AG09319 (cell line): ENCODE results near the gene CELF4.

Experiments used
- DNase-seq: peaks from one replicate; pipeline ENCODE4 v3.0.0-alpha.2; 2010; ENCODE audit warnings: low read depth; ENCODE audit errors: extremely low read depth
- TF ChIP-seq, protein P1 (sequence below): IDR thresholded peaks from 2 replicates; pipeline ENCODE4 v1.5.1; 2011; ENCODE audit warnings: low read depth, mild to moderate bottlenecking, inconsistent platforms, low read length, moderate library complexity

Gene CELF4

GRCh38 chr18:37571266-37571665 lies 5.7 kb upstream of the CELF4 start:
- no peak for DNase-seq
- TF ChIP-seq, protein P1, sequence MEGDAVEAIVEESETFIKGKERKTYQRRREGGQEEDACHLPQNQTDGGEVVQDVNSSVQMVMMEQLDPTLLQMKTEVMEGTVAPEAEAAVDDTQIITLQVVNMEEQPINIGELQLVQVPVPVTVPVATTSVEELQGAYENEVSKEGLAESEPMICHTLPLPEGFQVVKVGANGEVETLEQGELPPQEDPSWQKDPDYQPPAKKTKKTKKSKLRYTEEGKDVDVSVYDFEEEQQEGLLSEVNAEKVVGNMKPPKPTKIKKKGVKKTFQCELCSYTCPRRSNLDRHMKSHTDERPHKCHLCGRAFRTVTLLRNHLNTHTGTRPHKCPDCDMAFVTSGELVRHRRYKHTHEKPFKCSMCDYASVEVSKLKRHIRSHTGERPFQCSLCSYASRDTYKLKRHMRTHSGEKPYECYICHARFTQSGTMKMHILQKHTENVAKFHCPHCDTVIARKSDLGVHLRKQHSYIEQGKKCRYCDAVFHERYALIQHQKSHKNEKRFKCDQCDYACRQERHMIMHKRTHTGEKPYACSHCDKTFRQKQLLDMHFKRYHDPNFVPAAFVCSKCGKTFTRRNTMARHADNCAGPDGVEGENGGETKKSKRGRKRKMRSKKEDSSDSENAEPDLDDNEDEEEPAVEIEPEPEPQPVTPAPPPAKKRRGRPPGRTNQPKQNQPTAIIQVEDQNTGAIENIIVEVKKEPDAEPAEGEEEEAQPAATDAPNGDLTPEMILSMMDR = no peak

DNA sequence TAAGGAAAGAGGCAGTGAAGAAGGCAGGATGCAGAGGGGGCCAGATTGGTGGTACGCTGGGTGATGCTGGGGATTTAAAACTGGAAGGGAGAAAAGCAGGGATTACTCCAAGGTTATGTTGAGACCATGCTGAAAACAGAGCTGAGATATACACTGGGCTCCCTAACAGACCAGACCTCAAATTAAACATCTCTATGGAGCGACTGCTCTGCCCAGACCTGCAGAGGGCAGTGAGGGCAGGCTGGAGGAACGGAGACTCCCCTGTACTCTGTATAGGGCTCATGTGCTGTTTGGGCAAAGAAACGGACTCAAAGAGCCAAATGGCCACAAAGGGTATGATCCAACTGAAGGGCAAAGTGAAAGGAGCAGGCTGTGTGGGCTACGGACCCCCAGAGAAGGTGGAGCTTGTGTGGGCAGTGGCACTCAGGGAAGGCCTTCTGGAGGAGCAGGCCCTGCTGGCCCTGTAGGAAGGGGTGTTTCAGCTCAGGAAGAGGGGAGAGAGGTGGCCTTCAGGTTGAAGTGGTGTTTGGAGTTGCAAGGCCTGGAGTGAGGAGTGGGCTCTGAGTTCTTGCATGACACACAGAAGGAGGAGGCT lies 4.8 kb upstream of the CELF4 start:
- no peak for DNase-seq
- TF ChIP-seq, protein P1 = no peak

- no peak for DNase-seq
- TF ChIP-seq, protein P1 = no peak
These were observed 3.1 kb upstream of the CELF4 start for GRCh38 chr18:37568671-37569070.

- DNase-seq = no peak
- TF ChIP-seq, protein P1 = no peak
These were observed 2.4 kb upstream of the CELF4 start for GRCh38 chr18:37567994-37568359.

GRCh38 chr18:37567061-37567993 lies 1.7 kb upstream of the CELF4 start:
- TF ChIP-seq, protein P1 = no peak
- no peak for DNase-seq

DNA sequence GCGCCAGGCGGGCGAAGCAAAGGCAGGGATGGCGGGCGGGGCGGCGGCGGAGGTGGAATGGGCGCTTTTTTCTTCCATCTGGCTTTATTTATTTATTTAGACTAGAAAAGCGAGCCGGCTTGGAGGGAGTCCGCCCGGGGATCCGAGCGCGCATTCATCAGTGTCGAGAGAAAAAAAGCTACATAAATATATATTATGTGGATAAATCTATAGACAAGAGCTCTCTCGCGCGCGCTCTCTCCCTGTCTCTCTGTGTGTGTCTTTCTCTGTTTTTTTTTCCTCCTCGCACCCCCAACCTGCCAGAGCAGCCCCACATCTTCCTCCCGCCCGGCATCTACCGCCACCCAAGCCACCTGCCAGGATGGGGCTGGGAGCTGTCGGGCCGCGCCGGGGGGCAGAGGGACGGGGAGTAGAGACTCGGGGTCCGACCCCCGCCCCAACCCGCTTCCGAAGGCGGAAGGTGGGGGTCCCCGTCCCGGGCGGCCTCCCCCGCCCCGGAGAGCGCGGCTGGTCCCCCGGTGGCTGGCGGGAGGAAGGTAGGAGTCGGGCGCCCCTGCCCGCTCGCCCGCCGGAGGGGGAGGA lies 972 bp upstream of the CELF4 start:
- no peak for DNase-seq

More for the DNA sequence above, 972 bp upstream of the CELF4 start:
- TF ChIP-seq, protein P1 = no peak
